Stomach smooth muscle (tissue), 2 donors: ENCODE data around the gene CLEC10A.
A peak's percentile ranks its signal among the peaks of the same experiment; 100 is the strongest.
"Not testable (repeated sequence)": the region's sequence is repeated elsewhere in the genome, so short reads cannot be mapped to it uniquely, and the experiment has no call there.

ENCODE experiments used
- H3K27ac ChIP-seq: one replicate; pipeline ENCODE4 v1.7.0; 2013; ENCODE audit warnings: mild to moderate bottlenecking, low read length, inconsistent platforms
- H3K27me3 ChIP-seq, 2 donors: one replicate each; pipeline ENCODE4 v1.7.0; 2013; ENCODE audit warnings: low read length in 2 of 2; ENCODE audit not compliant: insufficient read depth in 2 of 2, control insufficient read depth in 1 of 2
- H3K36me3 ChIP-seq, 2 donors: one replicate each; pipeline ENCODE4 v1.7.0; 2013; ENCODE audit warnings: low read length in 2 of 2; ENCODE audit not compliant: control insufficient read depth in 2 of 2, insufficient read depth in 2 of 2
- H3K4me1 ChIP-seq: one replicate; pipeline ENCODE4 v1.7.0; 2013; ENCODE audit warnings: low read length; ENCODE audit not compliant: control insufficient read depth, insufficient read depth
- H3K4me3 ChIP-seq, 2 donors: one replicate each; pipeline ENCODE4 v1.7.0; 2013; ENCODE audit warnings: low read length in 2 of 2
- H3K9ac ChIP-seq, 2 donors: one replicate each; pipeline ENCODE4 v1.7.0; 2013; ENCODE audit warnings: low read length in 2 of 2, mild to moderate bottlenecking in 1 of 2
- H3K9me3 ChIP-seq, 2 donors: one replicate each; pipeline ENCODE4 v1.7.0; 2013; ENCODE audit warnings: low read length in 2 of 2; ENCODE audit not compliant: control insufficient read depth in 2 of 2
- donor health status: healthy.
- donor health status: Pancreatic carcinoma.

The CLEC10A gene

DNA sequence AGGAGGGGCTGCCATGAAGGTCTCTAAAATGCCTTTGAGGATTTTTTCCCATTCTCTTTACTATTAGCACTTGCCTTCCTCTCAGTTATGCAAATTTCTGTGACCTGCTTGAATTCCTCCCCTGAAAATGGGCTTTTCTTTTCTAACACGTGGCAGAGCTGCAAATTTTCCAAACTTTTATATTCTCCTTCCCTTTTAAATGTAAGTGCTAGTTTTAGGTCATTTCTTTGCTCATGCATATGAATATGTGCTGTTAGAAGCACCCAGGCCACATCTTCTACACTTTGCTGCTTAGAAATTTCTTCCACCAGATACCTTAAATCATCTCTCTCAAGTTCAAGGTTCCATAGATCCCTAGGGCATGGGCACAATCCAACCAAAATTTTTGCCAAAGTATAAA lies 11.8 kb downstream of the CLEC10A start:
- no peak overlapping the region for H3K9ac ChIP-seq
- H3K9me3 ChIP-seq: peaks cover 6 to 8% of the 10 kb centered on the region in 2 donors
- H3K4me3 ChIP-seq: no peak overlapping the region

DNA sequence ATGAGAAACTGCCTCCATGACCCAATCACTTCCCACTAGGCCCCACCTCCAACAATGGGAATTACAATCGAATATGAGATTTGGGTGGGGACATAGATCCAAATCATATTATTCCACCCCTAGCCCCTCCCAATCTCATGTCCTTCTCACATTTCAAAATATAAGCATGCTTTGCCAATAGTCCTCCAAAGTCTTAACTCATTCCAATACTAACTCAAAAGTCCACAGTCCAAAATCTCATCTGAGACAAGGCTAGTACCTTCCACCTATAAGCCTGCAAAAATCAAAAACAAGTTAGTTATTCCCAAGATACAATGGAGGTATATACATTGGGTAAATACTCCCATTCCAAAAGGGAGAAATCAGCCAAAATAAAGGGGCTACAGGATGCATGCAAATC lies 12.9 kb downstream of the CLEC10A start:
- Histone ChIP-seq H3K4me3 (no peak overlapping the region), H3K27ac (no peak overlapping the region), H3K27me3 (peaks cover 0 to 11% of the 10 kb centered on the region in 2 donors)

More for the DNA sequence above, 11.8 kb downstream of the CLEC10A start:
- H3K36me3 ChIP-seq: no peaks in the 10 kb centered on the region
- H3K27ac ChIP-seq: no peak overlapping the region
- peaks cover 0 to 11% of the 10 kb centered on the region in 2 donors for H3K27me3 ChIP-seq
- H3K4me1 ChIP-seq: no peaks in the 10 kb centered on the region

DNA sequence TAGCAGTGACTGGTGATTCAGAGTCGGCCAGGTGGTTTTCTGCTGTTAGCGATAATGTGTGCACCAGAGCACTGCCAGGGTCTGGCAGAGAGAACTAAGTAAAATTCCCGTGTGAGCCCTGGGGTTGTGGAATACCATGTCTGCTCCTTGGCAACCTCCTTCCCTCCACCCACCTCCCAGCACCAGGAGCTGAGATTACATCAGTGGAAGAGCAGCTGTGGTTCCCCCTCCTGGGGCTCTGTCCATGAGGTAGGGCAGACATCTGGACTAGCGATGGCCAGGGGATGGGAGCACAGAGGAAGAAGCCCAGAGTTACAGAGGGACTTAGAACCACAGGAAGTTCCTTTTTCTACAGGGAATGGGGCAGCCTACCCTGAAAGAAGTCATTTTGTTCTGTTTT lies 15.8 kb downstream of the CLEC10A start:
- no peak overlapping the region for H3K27ac ChIP-seq
- H3K4me1 ChIP-seq: no peaks in the 10 kb centered on the region
- peaks cover 6 to 8% of the 10 kb centered on the region in 2 donors for H3K9me3 ChIP-seq
- H3K4me3 ChIP-seq: no peak overlapping the region
- H3K36me3 ChIP-seq: no peaks in the 10 kb centered on the region
- peaks cover 3 to 10% of the 10 kb centered on the region in 2 donors for H3K27me3 ChIP-seq
- H3K9ac ChIP-seq: no peak overlapping the region

More for the DNA sequence above, 12.9 kb downstream of the CLEC10A start:
- Histone ChIP-seq H3K36me3 (no peaks in the 10 kb centered on the region), H3K9ac (no peak overlapping the region), H3K4me1 (no peaks in the 10 kb centered on the region), H3K9me3 (peaks cover 6 to 8% of the 10 kb centered on the region in 2 donors)

DNA sequence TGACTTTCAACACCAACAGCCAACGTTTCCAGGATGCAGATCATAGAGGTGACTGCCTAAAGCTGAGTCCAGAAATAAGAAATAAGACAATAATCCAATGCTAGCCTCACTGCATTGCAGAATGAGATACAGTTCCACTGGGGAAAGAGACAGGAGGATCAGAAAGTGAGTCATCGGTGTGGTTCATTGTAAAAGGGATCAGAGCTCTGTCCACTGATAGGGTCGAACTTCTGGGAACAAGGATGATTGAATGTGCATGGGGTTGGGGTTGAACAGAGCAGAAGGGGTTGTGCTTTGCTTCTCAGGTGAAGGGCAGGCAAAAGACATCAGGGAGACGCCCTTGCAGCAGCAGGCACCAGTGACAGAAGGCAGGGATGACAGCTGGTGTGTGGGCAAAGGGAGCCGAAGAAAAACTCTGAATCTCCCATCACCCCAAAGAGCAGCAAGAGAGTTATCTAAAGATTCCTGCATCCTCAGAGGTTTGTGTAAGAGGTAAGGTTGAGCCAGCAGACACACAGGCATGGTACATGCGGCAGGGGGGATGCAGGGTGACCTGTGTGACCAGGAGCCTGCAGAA lies 16.4 kb downstream of the CLEC10A start:
- Histone ChIP-seq H3K4me1 (no peaks in the 10 kb centered on the region), H3K9me3 (peaks cover 2 to 6% of the 10 kb centered on the region in 2 donors), H3K27me3 (peaks cover 3 to 10% of the 10 kb centered on the region in 2 donors), H3K36me3 (no peaks in the 10 kb centered on the region), H3K9ac (no peak overlapping the region), H3K4me3 (no peak overlapping the region), H3K27ac (no peak overlapping the region)

DNA sequence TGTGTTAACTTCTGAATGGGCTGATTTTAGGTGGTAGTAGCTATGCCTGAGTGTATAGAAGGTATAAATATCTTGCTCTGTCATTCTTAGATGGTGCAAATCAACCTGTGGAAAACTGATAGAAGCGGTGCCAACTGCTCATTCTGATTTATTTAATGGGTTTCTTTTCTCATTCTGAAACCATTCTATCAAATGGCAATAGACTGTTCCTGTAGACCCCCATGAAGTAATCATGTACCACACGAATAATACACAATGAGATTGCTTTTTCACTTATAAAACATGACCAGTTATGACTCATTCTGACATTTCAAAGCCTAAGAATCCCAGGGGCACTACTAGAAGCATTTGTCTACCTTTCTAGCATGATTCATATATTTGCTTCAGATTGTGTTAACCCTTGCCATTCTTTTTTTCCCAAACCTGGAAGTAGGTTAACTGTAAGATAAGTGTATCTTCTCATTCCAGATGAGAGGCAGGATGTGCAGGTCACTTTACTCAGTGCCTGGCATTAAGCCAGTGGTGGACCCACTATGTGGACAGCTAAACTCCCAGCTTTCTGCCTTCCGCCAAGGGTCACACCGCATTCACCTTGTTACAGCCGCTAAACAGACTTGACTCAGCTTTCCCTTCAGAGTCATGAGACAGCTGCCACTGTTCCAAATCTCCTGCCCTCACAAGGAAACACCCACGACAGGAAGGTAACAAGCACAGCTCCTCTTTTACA lies 19.7 kb downstream of the CLEC10A start:
- no peak overlapping the region for H3K4me3 ChIP-seq
- peaks cover 3 to 6% of the 10 kb centered on the region in 2 donors for H3K27me3 ChIP-seq
- H3K36me3 ChIP-seq: no peaks in the 10 kb centered on the region
- no peak overlapping the region for H3K9ac ChIP-seq
- no peaks in the 10 kb centered on the region for H3K9me3 ChIP-seq
- no peak overlapping the region for H3K27ac ChIP-seq
- no peaks in the 10 kb centered on the region for H3K4me1 ChIP-seq

DNA sequence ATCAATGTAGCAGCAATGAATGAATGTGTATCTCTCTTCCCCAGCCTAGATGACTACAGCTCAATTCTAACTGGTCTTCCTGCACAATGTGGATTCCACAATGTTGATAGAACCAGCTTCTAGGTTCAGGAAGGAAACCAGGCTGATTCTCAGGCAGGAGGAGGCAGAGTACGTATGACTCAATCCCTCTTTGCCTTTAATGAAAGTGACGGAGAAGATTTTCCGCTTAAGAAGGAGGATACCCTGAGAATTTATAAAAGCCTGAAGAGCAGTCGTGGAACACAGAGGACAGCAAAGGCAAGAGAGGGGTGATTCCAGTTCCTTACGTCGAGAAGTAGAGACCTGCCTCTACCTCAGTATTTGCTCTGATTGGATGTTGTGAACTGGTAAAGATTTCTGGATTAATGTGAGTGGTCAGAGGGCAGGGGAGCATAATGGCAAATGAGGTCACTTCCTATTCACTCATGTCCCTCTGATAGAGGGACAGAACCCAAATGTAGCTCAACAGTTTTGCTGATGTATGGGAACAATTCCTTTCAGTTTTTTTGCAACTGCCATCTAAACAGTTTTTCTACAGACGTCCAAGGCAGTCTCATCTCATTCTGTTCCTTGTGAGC lies 21.1 kb downstream of the CLEC10A start:
- peaks cover 3% of the 10 kb centered on the region in 2 donors for H3K27me3 ChIP-seq
- no peaks in the 10 kb centered on the region for H3K4me1 ChIP-seq
- H3K36me3 ChIP-seq: no peaks in the 10 kb centered on the region
- no peak overlapping the region for H3K9ac ChIP-seq
- no peaks in the 10 kb centered on the region for H3K9me3 ChIP-seq
- no peak overlapping the region for H3K27ac ChIP-seq
- H3K4me3 ChIP-seq: no peak overlapping the region

DNA sequence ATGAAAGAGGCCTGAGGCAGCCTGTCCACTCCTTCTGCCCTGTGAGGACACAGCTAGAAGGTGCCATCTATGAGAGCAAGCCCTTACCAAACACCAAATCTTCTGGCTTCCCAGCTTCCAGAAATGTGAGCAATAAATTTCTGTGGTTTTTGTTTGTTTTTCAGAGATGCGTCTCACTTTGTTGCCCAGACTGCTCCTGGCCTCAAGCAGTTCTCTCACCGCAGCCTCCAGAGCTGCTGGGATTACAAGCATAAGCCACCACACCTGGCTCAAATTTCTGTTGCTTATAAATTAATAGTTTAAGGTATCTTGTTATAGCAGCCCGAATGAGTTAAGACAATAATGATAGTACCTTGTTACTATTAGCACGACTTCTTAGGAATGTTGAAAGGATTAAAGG lies 23.7 kb downstream of the CLEC10A start:
- no peaks in the 10 kb centered on the region for H3K4me1 ChIP-seq

DNA sequence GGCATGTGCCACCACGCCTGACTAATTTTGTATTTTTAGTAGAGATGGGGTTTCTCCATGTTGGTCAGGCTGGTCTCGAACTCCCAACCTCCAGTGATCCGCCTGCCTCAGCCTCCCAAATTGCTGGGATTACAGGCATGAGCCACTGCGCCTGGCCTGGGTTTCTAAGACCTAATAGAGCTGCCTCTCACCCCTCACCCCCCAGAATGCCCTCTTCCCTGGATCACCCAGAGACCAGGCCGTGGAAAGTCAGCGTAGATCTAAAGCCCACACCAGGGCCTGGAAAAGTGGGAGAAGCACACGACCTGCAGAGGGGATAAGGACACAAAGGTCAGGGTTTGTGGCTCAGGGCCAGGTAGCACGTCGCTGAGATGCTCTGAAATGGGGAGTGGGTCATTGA lies 29.5 kb downstream of the CLEC10A start:
- peaks cover 10% of the 10 kb centered on the region for H3K4me1 ChIP-seq
- not testable (repeated sequence) for H3K36me3 ChIP-seq, H3K27ac ChIP-seq, H3K27me3 ChIP-seq, H3K9ac ChIP-seq, H3K9me3 ChIP-seq, H3K4me3 ChIP-seq

More for the DNA sequence above, 23.7 kb downstream of the CLEC10A start:
- H3K27me3 ChIP-seq: peaks cover 3% of the 10 kb centered on the region in 2 donors
- no peak overlapping the region for H3K4me3 ChIP-seq
- H3K36me3 ChIP-seq: no peaks in the 10 kb centered on the region
- no peak overlapping the region for H3K9ac ChIP-seq
- no peaks in the 10 kb centered on the region for H3K9me3 ChIP-seq
- no peak overlapping the region for H3K27ac ChIP-seq

DNA sequence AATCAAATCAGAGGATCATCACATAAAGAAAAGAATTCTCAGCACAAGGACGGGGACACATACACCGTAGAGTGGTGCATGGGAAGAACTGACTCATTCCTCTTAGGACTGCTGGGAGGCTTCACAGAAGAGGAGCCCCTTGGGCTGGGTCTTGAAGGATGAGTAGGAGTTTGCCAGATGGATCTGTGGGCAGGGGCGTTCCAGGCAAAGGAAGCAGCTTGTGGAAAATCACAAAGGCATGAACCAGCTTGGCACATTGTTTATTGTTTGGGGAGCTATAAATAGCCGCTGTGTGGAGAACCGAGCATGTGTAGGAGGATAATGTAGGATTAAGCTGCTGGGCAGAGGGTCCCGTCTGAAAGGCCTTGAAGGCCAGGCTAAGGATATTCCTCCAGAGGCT lies 31.1 kb downstream of the CLEC10A start:
- no peaks in the 10 kb centered on the region for H3K36me3 ChIP-seq
- no peak overlapping the region for H3K27ac ChIP-seq
- H3K27me3 ChIP-seq: peaks cover 5 to 7% of the 10 kb centered on the region in 2 donors
- H3K4me3 ChIP-seq: no peak overlapping the region
- H3K9ac ChIP-seq: no peak overlapping the region
- H3K4me1 ChIP-seq: peaks cover 10% of the 10 kb centered on the region
- no peaks in the 10 kb centered on the region for H3K9me3 ChIP-seq

DNA sequence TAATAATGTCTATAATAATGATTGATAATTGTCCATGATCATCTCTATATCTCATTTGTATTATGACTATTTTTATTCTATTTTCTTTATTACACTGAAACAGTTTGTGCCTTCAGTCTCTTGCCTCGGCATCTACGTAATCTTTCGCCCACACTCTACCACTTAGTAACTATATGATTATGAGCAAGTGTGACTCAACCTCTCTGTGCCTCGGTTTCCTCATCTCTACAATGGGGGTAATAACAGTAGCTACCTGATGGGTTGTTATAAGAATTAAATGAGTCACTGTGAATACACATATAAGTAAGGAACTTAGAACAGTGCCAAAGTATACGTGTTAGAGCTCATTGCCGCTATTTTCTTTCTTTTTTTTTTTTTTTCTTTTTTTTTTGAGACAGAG lies 32.5 kb downstream of the CLEC10A start:
- no peaks in the 10 kb centered on the region for H3K9me3 ChIP-seq
- no peak overlapping the region for H3K27ac ChIP-seq
- peak overlapping the region in 1 of 2 donors; percentile 53 for H3K9ac ChIP-seq
- peaks cover 19 to 21% of the 10 kb centered on the region in 2 donors for H3K27me3 ChIP-seq
- no peaks in the 10 kb centered on the region for H3K36me3 ChIP-seq
- no peak overlapping the region for H3K4me3 ChIP-seq
- peaks cover 22% of the 10 kb centered on the region for H3K4me1 ChIP-seq
